DOHH2 (cell line): ENCODE data around the gene SPATA21.

Experiments
- EZH2phosphoT487 ChIP-seq: fragments of 200-600 bp; sonication (generic); IDR thresholded peaks from 2 replicates; pipeline ENCODE4 v1.6.1; 2017; ENCODE audit warnings: borderline replicate concordance, mild to moderate bottlenecking, antibody characterized with exemption, low read length, moderate library complexity, mixed read lengths
- TF ChIP-seq, protein P1 (sequence below): fragments of 200-600 bp; sonication (generic); IDR thresholded peaks from one replicate; pipeline ENCODE4 v1.5.1; 2014; ENCODE audit warnings: antibody characterized with exemption, mild to moderate bottlenecking, low read depth, low read length; ENCODE audit not compliant: poor library complexity, severe bottlenecking

DNA sequence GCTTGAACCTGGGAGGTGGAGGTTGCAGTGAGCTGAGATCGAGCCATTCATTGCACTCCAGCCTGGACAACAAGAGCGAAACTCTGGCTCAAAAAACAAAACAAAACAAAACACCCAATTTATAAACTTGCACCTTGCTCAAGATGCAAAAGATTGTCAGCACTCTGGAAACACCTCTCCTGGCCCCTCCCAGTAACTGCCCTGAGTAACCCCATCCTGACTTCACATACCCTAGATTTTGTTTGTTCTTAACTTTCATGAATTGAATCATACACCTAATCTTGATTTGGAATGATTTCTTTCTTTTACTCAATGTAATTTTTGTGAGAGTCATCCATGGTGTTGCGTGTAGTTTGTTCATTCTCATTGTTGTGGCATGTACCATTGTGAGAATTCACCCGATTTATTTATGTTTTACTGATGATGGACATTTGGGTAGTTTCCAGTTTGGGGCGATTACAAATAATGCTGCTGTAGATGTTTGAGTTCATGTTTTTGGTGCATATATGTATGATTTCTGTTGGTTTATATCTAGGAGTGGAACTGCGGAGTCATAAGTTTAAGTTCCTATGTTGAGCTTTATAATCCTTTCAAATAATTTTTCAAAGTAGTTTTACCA lies 13.7 kb upstream of the SPATA21 start:
- TF ChIP-seq, protein P1, sequence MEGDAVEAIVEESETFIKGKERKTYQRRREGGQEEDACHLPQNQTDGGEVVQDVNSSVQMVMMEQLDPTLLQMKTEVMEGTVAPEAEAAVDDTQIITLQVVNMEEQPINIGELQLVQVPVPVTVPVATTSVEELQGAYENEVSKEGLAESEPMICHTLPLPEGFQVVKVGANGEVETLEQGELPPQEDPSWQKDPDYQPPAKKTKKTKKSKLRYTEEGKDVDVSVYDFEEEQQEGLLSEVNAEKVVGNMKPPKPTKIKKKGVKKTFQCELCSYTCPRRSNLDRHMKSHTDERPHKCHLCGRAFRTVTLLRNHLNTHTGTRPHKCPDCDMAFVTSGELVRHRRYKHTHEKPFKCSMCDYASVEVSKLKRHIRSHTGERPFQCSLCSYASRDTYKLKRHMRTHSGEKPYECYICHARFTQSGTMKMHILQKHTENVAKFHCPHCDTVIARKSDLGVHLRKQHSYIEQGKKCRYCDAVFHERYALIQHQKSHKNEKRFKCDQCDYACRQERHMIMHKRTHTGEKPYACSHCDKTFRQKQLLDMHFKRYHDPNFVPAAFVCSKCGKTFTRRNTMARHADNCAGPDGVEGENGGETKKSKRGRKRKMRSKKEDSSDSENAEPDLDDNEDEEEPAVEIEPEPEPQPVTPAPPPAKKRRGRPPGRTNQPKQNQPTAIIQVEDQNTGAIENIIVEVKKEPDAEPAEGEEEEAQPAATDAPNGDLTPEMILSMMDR = no peak
- no peak for TF ChIP-seq EZH2phosphoT487
